Stomach (tissue), 9 donors: ENCODE results near the gene PINK1. TPM values are rescaled to one million over a fixed set of nuclear protein-coding genes. Genes with fewer than 3 reads are reported as not detected.

Source experiments
- DNase-seq, 2 donors: peaks; one replicate each; pipeline versions ENCODE4 v3.0.0 to v3.0.0-alpha.2; 2013 to 2019
- H3K27ac ChIP-seq, 5 donors: fragments of 200-600 bp in 4 of 5; sonication (generic) in 4 of 5; one replicate each; pipeline ENCODE4 v1.5.1; 2013 to 2019; ENCODE audit warnings: mild to moderate bottlenecking in 1 of 5, moderate library complexity in 1 of 5
- H3K27me3 ChIP-seq, 3 donors: fragments of 200-600 bp; sonication (generic); one replicate each; pipeline ENCODE4 v1.5.1; 2017 to 2019; ENCODE audit warnings: mixed run types in 1 of 3
- H3K36me3 ChIP-seq, 4 donors: fragments of 200-600 bp; sonication (generic); 1 replicate in 3 of 4; 2 replicates in 1 of 4; pipeline ENCODE4 v1.5.1; 2016 to 2019
- H3K4me1 ChIP-seq, 4 donors: fragments of 200-600 bp; sonication (generic); one replicate each; pipeline ENCODE4 v1.5.1; 2016 to 2019
- H3K4me3 ChIP-seq, 4 donors: fragments of 200-600 bp; sonication (generic) in 3 of 4; one replicate each; pipeline ENCODE4 v1.5.1; 2016 to 2019; ENCODE audit warnings: mild to moderate bottlenecking in 1 of 4
- H3K9me3 ChIP-seq, 4 donors: fragments of 200-600 bp; sonication (generic); one replicate each; pipeline ENCODE4 v1.5.1; 2016 to 2019
- CTCF ChIP-seq, 7 experiments: fragments of 450-650 bp in 4 of 7; fragments of 200-600 bp in 3 of 7; sonication (generic) in 3 of 7; IDR thresholded peaks; one replicate each; pipeline ENCODE4 v1.5.1; 2016 to 2019; ENCODE audit warnings: antibody characterized with exemption in 7 of 7, control low read depth in 2 of 7, mild to moderate bottlenecking in 1 of 7
- EP300 ChIP-seq: sonication (generic); formaldehyde crosslinking; IDR thresholded peaks from one replicate; pipeline ENCODE4 v1.6.1; 2017; ENCODE audit warnings: antibody characterized with exemption
- POLR2A ChIP-seq, 4 donors: fragments of 450-650 bp; IDR thresholded peaks; one replicate each; pipeline ENCODE4 v1.6.1; 2016; ENCODE audit warnings: antibody characterized with exemption in 4 of 4, control low read depth in 2 of 4, mild to moderate bottlenecking in 1 of 4, moderate library complexity in 1 of 4
- POLR2AphosphoS5 ChIP-seq, 3 donors: sonication (generic); formaldehyde crosslinking; IDR thresholded peaks; one replicate each; pipeline ENCODE4 v1.6.1; 2016; ENCODE audit warnings: antibody characterized with exemption in 3 of 3
- WGBS, 5 donors: extraction: QIAGEN DNeasy Blood & Tissue Kit in 3 of 5; methylation state at CpG; one replicate each; pipeline versions ENCODE4 v1.1.5 to v1.1.7; 2013 to 2018; 5-methylcytosine and 5-hydroxymethylcytosine counted together
- intact Hi-C: fragments of 100-400 bp; cut with DNase I; formaldehyde crosslinking; loops from one replicate; pipeline ENCODE4 v1.15.1; 2023; ENCODE audit warnings: low total_unique reads
- polyA plus RNA-seq, 3 donors: library from polyadenylated mRNA; stranded (reverse); fragments of 200-250 nt; gene quantifications; one replicate each; pipeline ENCODE4 v1.2.3, GENCODE V29; 2013
- total RNA-seq, 5 donors: library from RNA; depleted of rRNA; stranded (reverse); fragments of >200 nt; gene quantifications; one replicate each; pipeline versions ENCODE4 v1.1.0 to v1.2.3, GENCODE V29; 2014 to 2016
- donor health status: healthy with polysubstance abuse.
- donor health status: Bipolar disorder and iron deficiency.
- donor health status: healthy.

PINK1 gene
- total and polyA plus RNA-seq, 8 donors, result 21.0 to 169 (median 53.8) TPM

GRCh38 chr1:20612221-20612746, 21.0 kb upstream of the PINK1 start:
- TF ChIP-seq POLR2AphosphoS5 (IDR thresholded peaks at IDR 0.05) (no peak), EP300 (no peak), POLR2A (IDR thresholded peaks at IDR 0.05) (no peak), CTCF (IDR thresholded peaks at IDR 0.05) (no peak)
- intact Hi-C loops, result no loop called here
- WGBS, 5 donors, result 58 to 75% (median 72%) methylated on average over 11 of the region's 11 CpGs
- no peak overlapping the region for H3K27ac ChIP-seq
- H3K36me3 ChIP-seq, result no peaks in the 10 kb centered on the region
- H3K27me3 ChIP-seq, result no peaks in the 10 kb centered on the region
- DNase-seq, result no peak
- peaks cover 0 to 21% (median 10%) of the 10 kb centered on the region in 4 donors for H3K4me1 ChIP-seq
- H3K9me3 ChIP-seq, result no peaks in the 10 kb centered on the region
- no peak overlapping the region for H3K4me3 ChIP-seq

- H3K4me3 ChIP-seq, result no peak overlapping the region
- H3K9me3 ChIP-seq, result no peaks in the 10 kb centered on the region
- 48 to 69% (median 52%) methylated on average over 3 of the region's 3 CpGs for WGBS, 5 donors
- no peak for DNase-seq
- no peaks in the 10 kb centered on the region for H3K36me3 ChIP-seq
- no peaks in the 10 kb centered on the region for H3K27me3 ChIP-seq
- H3K4me1 ChIP-seq, result peaks cover 0 to 21% (median 10%) of the 10 kb centered on the region in 4 donors
- TF ChIP-seq EP300 (no peak), POLR2AphosphoS5 (IDR thresholded peaks at IDR 0.05) (no peak), POLR2A (IDR thresholded peaks at IDR 0.05) (no peak), CTCF (IDR thresholded peaks at IDR 0.05) (no peak)
- H3K27ac ChIP-seq, result peak overlapping the region in 3 of 5 donors; percentile 7 to 67 (median 58)
- intact Hi-C loops, result no loop called here
Observed at GRCh38 chr1:20614131-20614579, 19.1 kb upstream of the PINK1 start.

- no peak for DNase-seq
- TF ChIP-seq POLR2A (IDR thresholded peaks at IDR 0.05), result no peak
- no peak for TF ChIP-seq POLR2AphosphoS5 (IDR thresholded peaks at IDR 0.05)
- TF ChIP-seq CTCF (IDR thresholded peaks at IDR 0.05), result no peak
- no peak for TF ChIP-seq EP300
- no peaks in the 10 kb centered on the region for H3K9me3 ChIP-seq
- no peaks in the 10 kb centered on the region for H3K36me3 ChIP-seq
- no peak overlapping the region for H3K4me3 ChIP-seq
- no peaks in the 10 kb centered on the region for H3K27me3 ChIP-seq
- WGBS, 5 donors, result 45 to 49% (median 47%) methylated on average over 20 of the region's 20 CpGs
- H3K4me1 ChIP-seq, result peaks cover 0 to 21% (median 10%) of the 10 kb centered on the region in 4 donors
- H3K27ac ChIP-seq, result peak overlapping the region in 1 of 5 donors; percentile 16
- intact Hi-C loops, result no loop called here
Observed at GRCh38 chr1:20615946-20616846, 17.1 kb upstream of the PINK1 start.

GRCh38 chr1:20616847-20617487, 16.3 kb upstream of the PINK1 start:
- DNase-seq, result no peak

More at GRCh38 chr1:20616847-20617487, 16.3 kb upstream of the PINK1 start:
- Histone ChIP-seq H3K4me3 (no peak overlapping the region), H3K4me1 (peaks cover 0 to 21% (median 10%) of the 10 kb centered on the region in 4 donors), H3K9me3 (no peaks in the 10 kb centered on the region), H3K27me3 (no peaks in the 10 kb centered on the region), H3K27ac (peak overlapping the region in 1 of 5 donors; percentile 16), H3K36me3 (no peaks in the 10 kb centered on the region)
- TF ChIP-seq CTCF (IDR thresholded peaks at IDR 0.05) (no peak), POLR2AphosphoS5 (IDR thresholded peaks at IDR 0.05) (no peak), POLR2A (IDR thresholded peaks at IDR 0.05) (no peak), EP300 (no peak)
- WGBS, 5 donors, result 67 to 78% (median 75%) methylated on average over 3 of the region's 3 CpGs
- intact Hi-C loops, result no loop called here
